ENCODE results near the gene YWHAB. TPM values are rescaled to one million over a fixed set of nuclear protein-coding genes. Genes with fewer than 3 reads are reported as not detected.
A peak's percentile ranks its signal among the peaks of the same experiment; 100 is the strongest.
"Not testable (repeated sequence)": the region's sequence is repeated elsewhere in the genome, so short reads cannot be mapped to it uniquely, and the experiment has no call there.

YWHAB gene
- total RNA-seq, 1 donor from 2014 or later: 278 TPM

DNA sequence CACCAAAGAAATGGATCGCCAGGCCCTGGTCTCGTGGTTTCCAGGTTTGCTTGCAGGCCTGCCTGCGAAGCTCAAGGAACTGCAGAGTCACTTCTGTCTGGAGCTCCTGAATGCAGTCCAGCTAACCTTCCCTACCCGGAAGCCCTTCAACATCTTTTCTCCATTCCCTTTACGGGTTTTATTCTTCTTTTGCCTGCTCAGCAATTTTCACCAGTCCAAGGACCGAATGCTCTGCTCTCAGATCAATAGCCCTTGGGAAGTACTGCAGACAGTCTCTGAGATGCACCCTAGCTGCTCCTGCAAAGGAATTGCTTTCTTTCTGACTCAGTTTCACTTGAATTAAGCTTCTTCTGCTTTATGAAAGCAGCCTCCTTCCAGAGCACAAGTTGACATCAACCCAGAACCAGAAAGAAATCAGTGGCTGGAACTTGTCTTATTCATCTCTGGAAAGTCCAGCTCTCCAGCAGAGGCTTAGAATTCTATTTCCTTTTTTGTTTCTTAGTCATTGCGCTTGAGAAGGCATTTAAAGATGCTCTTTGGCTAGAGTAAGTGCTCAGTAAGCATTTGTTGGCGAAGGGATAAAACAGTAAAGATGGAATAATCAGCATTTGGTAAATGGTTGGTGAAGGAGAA, 18.7 kb upstream of the YWHAB start:
- DNase-seq (ENCODE audit: low read depth): no peak

DNA sequence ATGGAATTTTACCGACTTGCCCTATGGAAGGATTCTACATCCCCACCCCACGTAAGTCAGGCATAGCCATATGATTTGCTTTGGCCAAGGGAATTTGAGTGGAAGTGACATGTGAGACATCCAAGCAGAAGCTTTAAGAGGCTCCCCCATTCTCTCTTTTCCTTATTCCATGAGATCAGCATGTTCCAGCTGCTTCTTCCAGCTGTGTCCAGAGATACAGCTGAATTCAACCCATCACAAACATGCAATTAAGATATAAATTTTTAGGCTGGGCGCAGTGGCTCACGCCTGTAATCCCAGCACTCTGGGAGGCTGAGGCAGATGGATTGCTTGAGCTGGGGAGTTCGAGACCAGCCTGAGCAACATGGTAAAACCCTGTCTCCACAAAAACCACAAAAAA, 16.0 kb upstream of the YWHAB start:
- no peak for DNase-seq (ENCODE audit: low read depth)

DNA sequence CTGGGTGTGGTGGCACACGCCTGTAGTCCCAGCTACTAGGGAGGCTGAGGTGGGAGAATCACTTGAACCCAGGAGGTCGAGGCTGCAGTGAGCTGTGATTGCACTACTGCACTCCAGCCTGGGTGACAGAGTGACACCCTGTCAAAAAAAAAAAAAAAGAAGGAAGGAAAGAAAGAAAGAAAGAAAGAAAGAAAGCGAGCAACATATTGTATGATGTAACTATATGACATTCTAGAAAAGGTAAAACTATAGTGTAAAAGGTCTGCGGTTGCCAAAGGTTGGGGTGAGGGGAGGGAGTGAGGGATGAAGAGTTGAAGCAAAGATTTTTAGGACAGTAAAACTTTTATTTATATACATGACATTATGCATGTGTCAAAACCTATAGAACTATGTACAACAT, 3.1 kb upstream of the YWHAB start:
- DNase-seq (ENCODE audit: low read depth): not testable (repeated sequence)

DNA sequence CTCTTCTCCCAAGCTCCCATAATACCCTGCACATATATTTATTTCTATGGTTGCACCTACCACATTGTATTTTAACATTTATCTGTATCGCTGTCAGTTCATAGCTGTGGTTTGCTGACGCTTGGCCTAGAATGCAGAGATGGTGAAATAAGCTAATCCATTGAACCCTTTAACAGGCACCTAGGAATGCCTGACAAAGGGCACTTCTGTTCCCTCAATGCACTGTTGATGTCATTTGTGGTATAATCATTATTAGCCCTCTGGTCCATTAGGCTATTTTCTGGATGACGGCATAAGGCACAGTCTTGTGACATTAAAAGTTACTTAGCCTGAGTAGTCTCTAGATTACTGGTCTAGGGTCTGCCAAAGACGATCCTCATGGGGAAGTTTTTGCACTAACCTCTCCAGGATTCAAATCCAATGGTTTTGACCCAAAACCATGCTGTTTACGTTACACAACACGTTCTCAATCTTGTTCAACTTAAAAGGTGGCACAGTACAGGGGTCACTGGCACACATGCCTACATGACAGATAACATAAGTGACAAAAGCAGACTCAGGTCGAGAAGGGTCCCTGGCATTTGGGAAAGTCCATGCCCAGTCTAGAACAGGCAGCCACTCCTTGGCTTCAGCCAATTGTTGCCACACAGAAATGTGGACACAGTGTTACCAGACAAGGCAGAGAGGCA, 2.1 kb upstream of the YWHAB start:
- no peak for DNase-seq (ENCODE audit: low read depth)

DNA sequence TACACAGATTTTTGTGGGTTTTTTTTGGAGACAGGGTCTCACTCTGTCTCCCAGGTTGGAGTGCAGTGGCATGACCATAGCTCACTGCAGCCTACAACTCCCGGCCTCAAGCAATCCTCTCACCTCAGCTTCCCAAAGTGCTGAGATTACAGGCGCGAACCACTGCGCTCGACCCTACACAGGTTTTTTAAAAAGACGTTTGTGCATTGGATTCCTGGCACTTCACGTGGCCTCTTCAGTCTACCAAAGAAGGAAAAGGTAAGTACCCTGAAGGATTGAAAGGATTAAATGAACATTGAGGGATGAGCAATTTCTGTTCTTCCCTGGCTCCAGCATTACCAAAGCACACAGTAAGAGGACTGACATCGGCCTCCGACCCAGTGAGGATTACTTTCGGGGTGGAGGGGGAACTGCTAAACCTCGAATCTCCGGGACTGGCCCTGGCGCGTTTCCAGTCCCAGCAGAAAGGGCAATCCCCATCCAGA, 556 bp upstream of the YWHAB start:
- no peak for DNase-seq (ENCODE audit: low read depth)

DNA sequence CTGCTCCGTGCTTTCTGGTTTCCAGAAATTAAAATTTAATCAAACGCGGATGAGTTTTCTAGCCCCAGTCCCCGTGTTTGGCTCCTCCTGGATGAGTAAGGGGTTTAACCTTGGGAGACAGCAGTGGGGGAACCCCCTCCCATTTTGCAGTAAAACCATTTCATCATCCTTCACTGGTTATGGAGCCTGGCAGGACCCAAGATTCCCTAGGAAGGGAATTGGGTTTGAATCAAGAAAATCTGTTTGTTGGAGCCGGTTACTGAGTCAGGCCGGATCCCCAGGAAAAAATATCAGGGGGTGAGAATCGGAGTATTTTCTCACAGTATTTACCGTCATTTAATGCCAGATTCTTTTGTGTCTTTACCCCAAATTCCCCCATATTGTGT, 754 bp downstream of the YWHAB start:
- no peak for DNase-seq (ENCODE audit: low read depth)

DNA sequence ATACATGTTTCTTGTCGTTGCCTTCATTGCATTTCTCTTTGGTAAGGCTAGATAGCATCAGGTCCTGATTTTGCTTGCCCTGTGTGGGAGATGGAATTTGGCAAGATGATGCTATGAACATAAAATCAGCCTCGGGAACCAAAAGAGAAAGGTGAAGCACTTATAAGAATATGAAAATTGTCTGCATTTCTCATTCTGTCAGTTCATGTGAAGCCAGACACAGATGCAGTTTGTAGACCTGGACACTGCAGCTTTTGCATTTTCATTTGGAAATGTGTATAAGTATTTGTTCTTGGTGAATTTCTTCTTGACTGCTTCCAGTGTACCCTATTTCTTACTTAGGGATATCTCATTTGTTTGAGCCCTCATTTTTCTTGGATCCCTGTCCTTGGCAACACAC, 1.3 kb downstream of the YWHAB start:
- DNase-seq (ENCODE audit: low read depth): no peak

DNA sequence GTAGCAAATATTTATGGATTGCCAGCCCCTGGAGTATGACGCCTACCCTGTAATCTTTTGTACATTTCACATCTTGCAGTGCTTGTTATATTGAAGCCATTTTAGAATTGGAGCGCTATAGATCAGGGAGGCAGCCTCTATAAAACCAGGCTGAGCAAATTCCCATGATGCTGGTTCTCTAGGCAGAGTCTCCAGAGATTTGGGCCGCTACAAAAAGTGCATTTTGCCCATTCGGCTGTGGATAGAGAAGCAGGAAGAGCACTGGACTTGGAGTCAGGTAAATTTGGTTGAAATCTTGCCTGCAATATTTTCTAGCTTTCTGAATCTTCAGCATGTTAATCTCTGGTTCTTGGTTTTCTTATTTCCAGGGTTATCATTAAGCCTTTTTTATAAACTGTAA, 2.0 kb downstream of the YWHAB start:
- DNase-seq (ENCODE audit: low read depth): no peak

DNA sequence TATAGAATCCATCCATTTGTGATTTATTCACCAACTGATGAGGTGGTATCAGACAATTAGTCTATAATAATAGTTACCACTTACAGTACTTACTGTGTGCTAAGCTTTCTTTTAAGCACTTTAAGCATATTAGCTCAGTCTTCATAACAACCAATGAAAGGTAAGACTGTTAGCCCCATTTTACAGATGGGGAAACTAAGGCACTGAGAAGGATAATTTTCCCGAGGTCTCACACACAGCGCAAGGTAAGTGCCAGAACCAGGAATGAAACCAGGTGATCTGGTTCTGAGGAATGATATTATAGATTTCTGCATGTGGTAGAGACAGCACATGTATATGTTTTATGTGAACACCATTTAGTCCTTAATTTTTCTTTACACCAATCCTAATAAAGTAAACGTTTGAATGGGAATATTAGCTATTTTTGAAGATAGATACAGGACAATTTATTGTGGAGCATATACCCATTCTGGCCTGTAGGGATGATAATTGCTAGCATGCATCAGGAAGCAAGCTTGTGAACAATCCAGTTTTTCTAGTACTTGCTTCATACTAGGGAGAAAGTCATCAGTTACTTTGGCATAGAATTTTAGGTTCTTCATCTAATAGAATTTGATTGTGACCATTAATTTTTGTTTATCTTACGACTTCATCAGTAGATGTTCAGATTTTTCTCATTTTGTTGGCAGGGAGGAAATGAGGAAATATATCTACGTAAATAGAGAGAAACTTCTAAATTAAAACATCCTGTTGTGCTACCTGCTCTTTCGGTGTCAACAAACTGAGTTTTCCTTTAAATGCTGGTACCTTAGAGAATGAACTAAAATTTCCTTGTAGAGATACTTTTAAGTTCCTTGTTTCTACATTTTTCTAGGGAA, 3.0 kb downstream of the YWHAB start:
- DNase-seq (ENCODE audit: low read depth): peak; percentile 37

DNA sequence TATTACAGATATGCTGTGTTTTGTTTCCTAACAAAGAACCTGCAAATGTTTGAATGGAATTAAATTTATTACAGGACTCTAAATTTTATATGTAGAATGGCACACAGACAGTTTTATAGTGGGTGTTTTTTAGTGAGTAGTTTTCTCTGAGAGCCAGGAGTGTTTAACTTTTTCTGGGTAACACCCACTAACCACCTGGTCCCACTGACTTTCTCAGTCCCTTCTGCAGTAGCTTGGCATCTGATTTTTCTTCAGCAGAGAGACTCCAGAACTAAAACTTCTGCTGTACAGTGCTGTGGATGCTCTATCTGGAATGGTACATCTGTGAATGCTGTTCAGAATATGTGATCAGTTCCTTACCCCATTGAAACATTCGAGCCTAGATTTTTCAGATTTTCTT, 6.3 kb downstream of the YWHAB start:
- DNase-seq (ENCODE audit: low read depth): no peak

DNA sequence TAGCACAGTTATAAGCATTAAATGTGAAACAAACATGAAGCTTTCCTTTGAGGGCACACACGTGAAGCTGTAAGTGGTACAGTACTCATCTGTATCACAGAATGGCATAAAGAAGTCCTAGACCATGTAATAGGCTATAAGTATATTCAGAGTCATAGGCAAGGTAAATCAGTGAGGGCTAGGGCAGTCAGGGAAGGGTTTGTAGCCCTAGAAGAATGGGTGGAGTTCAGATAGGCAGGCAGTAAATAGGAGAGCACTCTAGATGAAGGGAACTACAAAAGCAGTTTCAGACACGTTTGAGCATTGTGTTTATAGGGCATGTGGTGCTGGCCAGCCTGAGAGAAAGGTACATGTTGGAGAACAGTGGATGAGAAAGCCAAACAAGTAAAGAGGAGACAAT, 9.5 kb downstream of the YWHAB start:
- DNase-seq (ENCODE audit: low read depth): no peak

DNA sequence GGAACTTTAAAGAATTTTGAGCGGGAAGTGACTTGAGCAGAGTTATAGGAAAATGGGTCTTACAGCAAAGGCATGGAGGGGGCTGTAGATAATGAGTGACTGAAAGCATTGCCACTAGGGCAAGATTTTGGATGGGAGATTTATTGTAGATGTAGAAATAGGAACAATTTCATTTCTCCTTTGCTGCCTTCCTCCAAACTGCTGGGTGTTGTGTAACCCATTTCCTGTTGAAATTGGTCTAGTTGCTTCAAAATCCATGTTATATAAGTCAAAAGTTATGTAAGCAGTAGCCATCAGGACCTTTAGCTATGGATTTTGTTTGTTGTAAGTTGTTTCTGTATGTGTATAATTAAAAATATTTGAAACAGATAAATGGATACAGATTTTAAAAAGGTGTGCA, 11.1 kb downstream of the YWHAB start:
- no peak for DNase-seq (ENCODE audit: low read depth)

DNA sequence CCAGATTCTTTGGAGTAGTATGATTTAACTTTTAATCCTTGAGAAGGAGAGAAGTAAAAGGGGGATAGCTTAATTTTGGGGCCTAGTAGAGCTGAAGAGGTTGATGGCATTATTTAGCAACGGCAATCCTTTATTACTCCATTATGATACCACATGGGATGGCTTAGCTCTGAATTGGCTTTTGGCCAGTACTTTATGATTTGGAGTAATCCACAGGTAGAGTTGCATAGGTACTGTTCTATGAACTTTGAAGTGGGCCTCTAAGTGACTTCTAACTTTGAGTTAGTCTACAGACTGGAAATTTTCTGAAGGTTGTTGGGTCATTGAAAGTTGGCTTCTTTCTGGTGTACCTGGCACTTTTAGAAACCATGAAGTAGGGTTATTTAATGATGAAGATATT, 11.6 kb downstream of the YWHAB start:
- DNase-seq (ENCODE audit: low read depth): no peak

DNA sequence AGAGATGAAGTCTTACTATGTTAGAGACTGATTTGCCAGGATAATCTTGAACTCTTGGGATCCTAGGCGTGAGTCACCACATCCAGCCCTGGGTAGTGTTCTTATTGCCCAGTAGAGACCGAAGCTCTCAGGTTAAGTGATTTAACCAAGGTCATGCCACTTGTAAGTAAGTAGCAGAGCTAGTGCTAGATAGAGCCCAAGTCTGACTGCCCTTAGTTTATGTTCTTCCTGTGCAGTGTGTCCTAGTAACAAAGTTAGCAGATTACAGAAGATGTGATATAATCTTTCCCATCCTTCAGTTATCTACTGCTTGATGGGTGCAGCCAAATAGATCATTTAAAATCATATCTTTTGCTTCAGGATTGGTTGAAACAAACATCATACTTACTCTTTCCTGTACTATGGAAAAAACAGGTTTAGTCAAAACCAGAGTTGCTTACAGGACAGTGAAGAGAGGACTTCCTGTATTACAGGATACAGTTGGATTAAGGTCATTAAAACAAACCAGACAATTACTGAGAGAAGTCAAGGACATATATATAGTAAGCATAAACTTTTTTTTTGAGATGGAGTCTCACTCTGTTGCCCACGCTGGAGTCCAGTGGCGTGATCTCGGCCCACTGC, 14.8 kb downstream of the YWHAB start:
- DNase-seq (ENCODE audit: low read depth): peak; percentile 22

DNA sequence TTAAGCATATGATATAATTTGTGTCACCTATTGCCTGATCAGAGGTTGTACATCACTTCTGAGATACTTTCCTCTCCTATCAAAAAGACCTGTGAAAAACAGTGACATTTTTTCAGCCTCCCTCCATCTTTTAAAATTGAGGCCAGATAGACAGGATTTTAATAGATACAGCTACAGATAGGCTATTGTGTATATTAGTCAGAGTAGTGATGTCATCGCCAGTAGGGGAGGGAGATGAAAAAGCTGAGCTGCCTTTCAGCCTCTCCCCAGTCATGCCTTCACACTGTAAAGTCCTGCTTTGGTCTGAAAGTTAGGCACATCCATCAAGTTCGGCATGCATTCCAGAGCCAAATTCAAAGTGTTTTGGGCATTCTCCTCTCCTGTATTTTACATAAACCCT, 16.5 kb downstream of the YWHAB start:
- no peak for DNase-seq (ENCODE audit: low read depth)

DNA sequence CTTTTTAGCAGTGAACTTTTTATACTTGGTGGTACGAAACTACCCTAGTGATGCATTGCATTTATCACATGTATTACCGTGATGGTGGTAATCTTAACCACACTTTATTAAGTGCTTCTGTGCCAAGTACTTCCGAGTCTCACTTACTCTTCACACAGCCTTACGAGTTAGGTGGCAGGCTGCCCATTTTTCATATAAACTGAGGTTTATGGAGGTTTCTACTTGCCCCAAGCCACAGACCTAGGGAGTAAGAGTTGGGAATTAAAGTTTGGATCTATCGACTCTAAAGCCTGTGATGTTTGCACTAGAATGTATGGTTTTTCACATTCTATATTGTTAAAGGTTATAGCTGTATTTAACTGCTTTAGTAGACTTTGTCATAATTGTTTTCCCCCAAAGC, 18.9 kb downstream of the YWHAB start:
- DNase-seq (ENCODE audit: low read depth): no peak

DNA sequence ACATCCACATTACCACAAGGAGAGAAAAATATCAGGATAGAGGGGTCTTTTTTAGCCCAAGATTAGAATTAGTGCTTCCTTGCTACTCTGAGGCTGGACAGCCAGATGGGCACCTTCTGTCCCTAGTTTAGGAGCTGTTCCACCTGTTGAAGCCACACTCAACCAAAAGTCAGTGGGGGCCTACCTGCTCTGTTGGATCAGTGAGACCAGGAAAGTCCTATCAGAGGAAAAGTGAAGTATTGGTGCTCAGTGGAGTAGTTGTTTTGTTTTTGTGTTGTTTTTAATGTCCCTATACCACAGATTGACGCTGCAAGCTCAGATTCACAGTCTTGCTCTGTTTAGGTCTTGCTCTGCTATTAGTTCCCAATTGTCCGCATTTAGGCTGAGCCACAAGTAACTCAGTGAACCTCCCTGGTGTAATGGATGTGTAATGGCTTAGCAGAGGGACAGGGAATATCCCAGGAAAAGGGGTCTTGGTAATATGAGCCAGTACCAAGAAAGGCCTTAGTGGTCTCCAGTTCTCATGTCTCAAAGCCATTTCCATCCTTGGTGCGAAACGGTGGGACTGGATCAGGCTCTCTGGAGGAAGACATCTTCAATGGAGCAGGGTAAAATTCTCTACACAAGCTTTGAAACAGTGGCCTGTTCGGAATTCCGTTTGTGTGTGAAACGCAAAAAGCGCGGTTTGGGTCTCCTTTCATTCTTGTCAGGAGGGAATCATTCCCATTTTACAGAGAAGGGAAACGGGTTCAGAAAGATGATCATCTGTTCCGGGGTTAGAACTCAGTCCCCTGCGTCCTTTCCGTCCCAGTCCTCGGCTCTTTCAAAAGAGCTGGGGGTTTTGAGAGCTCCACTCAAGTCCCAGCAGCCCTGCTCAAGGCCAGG, 23.7 kb downstream of the YWHAB start:
- no peak for DNase-seq (ENCODE audit: low read depth)

DNA sequence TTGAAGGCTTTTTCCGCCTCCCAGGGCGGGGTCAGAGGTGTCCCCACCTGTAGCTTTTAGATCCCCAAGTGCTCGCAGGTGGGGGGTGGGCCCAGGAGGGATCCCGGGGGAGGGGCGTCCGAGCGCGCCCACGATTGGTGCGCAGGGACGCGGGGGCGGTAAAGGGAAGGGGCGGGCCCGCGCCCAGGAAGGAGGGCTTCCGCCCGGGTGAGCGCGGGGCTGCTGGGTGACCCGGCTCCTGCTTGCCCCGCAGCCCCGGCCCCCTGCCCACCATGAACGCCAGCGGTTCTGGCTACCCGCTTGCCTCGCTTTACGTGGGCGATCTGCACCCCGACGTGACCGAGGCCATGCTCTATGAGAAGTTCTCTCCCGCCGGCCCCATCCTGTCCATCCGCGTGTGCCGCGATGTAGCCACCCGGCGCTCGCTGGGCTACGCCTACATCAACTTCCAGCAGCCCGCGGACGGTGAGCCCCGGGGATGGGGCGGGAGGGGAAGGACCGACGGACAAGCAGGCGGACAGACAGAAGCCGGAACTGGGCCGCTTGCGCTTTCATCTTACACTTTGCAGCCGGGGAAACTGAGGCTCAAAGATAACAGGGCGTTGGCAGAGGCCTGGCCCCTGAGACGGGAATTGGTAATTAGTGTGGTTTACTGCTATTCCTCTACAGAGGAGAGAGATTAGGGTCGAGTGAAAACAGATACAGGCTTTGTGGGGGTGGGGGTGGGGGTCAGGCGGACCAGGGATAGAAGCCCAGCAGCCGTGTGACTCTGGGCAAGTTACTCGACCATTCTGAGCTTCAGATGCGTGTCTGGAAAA, 24.6 kb downstream of the YWHAB start, which contains the start of gene PABPC1L:
Gene PABPC1L, plus strand, starts transcription at position 189 of the 818 bp plus-strand sequence. Its CDS starts 84 bp downstream, at position 273.
- DNase-seq (ENCODE audit: low read depth): peak; percentile 28

DNA sequence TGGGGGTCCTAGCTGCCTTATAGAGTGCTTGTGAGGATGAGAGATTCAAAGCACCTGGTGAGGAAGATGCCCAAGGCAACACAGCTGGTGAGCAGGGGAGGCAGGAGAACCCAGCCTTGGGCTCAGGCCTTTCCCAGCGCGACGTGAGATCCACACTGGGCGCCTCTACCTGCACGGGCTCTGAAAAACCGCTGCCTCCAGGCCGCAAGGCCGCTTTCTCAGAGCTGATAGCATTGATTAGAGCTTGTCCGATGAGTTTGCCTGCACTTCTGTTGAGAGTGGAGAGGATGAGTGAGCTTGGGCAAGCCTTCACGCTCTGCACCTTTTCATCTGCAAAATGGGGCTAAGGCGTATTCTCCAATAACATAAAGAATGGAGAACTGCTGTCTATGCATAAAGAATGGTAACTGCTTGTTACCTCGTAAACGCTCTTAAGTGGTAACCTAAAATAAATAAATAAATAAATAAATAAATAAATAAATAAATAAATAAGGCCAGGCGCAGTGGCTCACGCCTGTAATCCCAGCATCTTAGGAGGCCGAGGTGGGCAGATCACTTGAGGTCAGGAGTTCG, 25.3 kb downstream of the YWHAB start:
- DNase-seq (ENCODE audit: low read depth): no peak
